DOHH2 (cell line): ENCODE data around the gene CTIF.

Source experiments
- CTCF ChIP-seq: fragments of 200-600 bp; sonication (generic); IDR thresholded peaks from one replicate; pipeline ENCODE4 v1.5.1; 2014; ENCODE audit warnings: antibody characterized with exemption, mild to moderate bottlenecking, low read depth, low read length; ENCODE audit not compliant: poor library complexity, severe bottlenecking
- EZH2phosphoT487 ChIP-seq: fragments of 200-600 bp; sonication (generic); IDR thresholded peaks from 2 replicates; pipeline ENCODE4 v1.6.1; 2017; ENCODE audit warnings: borderline replicate concordance, mild to moderate bottlenecking, antibody characterized with exemption, low read length, moderate library complexity, mixed read lengths

GRCh38 chr18:48527461-48527860, 11.4 kb upstream of the CTIF start:
- no peak for TF ChIP-seq CTCF
- TF ChIP-seq EZH2phosphoT487 = no peak
